SK-N-SH treated with all-trans-retinoic acid at 6 μM for 48 hours (cell line): Measurements from ENCODE around the gene MLLT6.

Source experiments
- ARNTL ChIP-seq: fragments of 450-650 bp; formaldehyde crosslinking; IDR thresholded peaks from 2 replicates; pipeline ENCODE4 v1.5.0; 2020; ENCODE audit warnings: low read depth, mild to moderate bottlenecking, moderate library complexity, borderline replicate concordance
- BACH2 ChIP-seq: fragments of 250-450 bp; sonication (Bioruptor Pico); IDR thresholded peaks from 2 replicates; pipeline ENCODE4 v1.9.0; 2021; ENCODE audit warnings: mild to moderate bottlenecking, borderline replicate concordance
- PPARA ChIP-seq: fragments of 250-450 bp; sonication (Bioruptor Pico); IDR thresholded peaks from 2 replicates; pipeline ENCODE4 v1.5.0; 2020; ENCODE audit warnings: mild to moderate bottlenecking, borderline replicate concordance
- ZNF565 ChIP-seq: fragments of 450-650 bp; formaldehyde crosslinking; conservative IDR thresholded peaks from 2 replicates; pipeline ENCODE4 v1.5.0; 2020; ENCODE audit warnings: low read depth, mild to moderate bottlenecking, moderate library complexity
- TF ChIP-seq, protein P1 (sequence below): fragments of 250-450 bp; sonication (Bioruptor Pico); IDR thresholded peaks from 2 replicates; pipeline ENCODE4 v1.5.1; 2020; ENCODE audit warnings: low read depth, mild to moderate bottlenecking, moderate library complexity

GRCh38 chr17:38740806-38741205 lies 35.7 kb downstream of the MLLT6 start:
- TF ChIP-seq PPARA (CRISPR knock-in tag): no peak
- no peak for TF ChIP-seq ARNTL (CRISPR knock-in tag)
- TF ChIP-seq, protein P1, sequence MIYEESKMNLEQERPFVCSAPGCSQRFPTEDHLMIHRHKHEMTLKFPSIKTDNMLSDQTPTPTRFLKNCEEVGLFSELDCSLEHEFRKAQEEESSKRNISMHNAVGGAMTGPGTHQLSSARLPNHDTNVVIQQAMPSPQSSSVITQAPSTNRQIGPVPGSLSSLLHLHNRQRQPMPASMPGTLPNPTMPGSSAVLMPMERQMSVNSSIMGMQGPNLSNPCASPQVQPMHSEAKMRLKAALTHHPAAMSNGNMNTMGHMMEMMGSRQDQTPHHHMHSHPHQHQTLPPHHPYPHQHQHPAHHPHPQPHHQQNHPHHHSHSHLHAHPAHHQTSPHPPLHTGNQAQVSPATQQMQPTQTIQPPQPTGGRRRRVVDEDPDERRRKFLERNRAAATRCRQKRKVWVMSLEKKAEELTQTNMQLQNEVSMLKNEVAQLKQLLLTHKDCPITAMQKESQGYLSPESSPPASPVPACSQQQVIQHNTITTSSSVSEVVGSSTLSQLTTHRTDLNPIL (CRISPR knock-in tag): no peak
- TF ChIP-seq ZNF565 (CRISPR knock-in tag): no peak
- TF ChIP-seq BACH2 (CRISPR knock-in tag): no peak
